Measurements from ENCODE around the gene CLEC1B. TPM values are rescaled to one million over a fixed set of nuclear protein-coding genes. Genes with fewer than 3 reads are reported as not detected.
"Not testable (repeated sequence)": the region's sequence is repeated elsewhere in the genome, so short reads cannot be mapped to it uniquely, and the experiment has no call there.

The CLEC1B gene
- total RNA-seq, 2 donors from 2014 or later = not detected

DNA sequence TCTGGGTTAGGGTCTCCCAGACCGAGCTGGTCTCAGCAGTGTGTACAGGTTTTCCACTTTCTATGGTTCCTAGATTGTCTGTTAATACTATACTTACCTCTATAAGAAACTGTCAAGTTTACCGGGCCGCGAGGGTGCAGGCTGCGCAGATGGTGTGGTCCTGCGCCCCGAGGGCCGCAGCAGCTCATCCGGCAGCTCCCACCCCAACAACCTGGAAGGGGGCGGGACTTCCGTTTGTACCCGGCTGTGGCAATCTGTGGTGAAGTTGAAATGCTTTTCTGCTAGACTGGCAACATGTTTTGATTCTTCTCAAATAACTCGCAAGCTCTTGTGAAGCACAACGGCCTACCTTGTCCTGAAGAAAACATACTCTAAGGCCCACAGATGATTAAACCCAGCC, 31.5 kb upstream of the CLEC1B start, which contains the start of gene CLEC9A:
Gene CLEC9A (plus strand): TSS at position 237 of the 400 bp plus-strand sequence. CDS start 22,006 bp downstream, outside the sequence.
- H3K4me1 Mint-ChIP-seq = no peaks in the 10 kb centered on the region
- 96 to 98% methylated on average over 7 to 14 of the region's 14 CpGs for WGBS, 2 experiments (ENCODE audit: insufficient coverage in 1 of 2, insufficient read length in 1 of 2)
- H3K27ac ChIP-seq (ENCODE audit: low read depth, low read length) = no peak within 1 kb of the TSS
- H3K36me3 Mint-ChIP-seq (ENCODE audit: low read depth) = no peaks in the 10 kb centered on the region
- H3K36me3 ChIP-seq (ENCODE audit: control insufficient read depth, insufficient read depth, low read length) = no peaks in the 10 kb centered on the region
- no peaks in the 10 kb centered on the region for H3K4me1 ChIP-seq (ENCODE audit: control insufficient read depth, insufficient read depth, low read length)
- no peak within 1 kb of the TSS for H3K27ac Mint-ChIP-seq
- no peak within 1 kb of the TSS for H3K4me3 Mint-ChIP-seq
- H3K27me3 Mint-ChIP-seq (ENCODE audit: insufficient read depth) = no peaks in the 10 kb centered on the region
- no peak for DNase-seq
- TF ChIP-seq, protein P1, sequence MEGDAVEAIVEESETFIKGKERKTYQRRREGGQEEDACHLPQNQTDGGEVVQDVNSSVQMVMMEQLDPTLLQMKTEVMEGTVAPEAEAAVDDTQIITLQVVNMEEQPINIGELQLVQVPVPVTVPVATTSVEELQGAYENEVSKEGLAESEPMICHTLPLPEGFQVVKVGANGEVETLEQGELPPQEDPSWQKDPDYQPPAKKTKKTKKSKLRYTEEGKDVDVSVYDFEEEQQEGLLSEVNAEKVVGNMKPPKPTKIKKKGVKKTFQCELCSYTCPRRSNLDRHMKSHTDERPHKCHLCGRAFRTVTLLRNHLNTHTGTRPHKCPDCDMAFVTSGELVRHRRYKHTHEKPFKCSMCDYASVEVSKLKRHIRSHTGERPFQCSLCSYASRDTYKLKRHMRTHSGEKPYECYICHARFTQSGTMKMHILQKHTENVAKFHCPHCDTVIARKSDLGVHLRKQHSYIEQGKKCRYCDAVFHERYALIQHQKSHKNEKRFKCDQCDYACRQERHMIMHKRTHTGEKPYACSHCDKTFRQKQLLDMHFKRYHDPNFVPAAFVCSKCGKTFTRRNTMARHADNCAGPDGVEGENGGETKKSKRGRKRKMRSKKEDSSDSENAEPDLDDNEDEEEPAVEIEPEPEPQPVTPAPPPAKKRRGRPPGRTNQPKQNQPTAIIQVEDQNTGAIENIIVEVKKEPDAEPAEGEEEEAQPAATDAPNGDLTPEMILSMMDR (conservative IDR thresholded peaks at IDR 0.05) = no peak
- H3K27me3 ChIP-seq (ENCODE audit: control insufficient read depth, insufficient read depth, low read length, poor library complexity, severe bottlenecking) = no peaks in the 10 kb centered on the region
- H3K9me3 Mint-ChIP-seq = peaks cover 15% of the 10 kb centered on the region
- H3K9ac ChIP-seq (ENCODE audit: extremely low read depth, low read length, poor library complexity, severe bottlenecking) = no peak within 1 kb of the TSS
- peaks cover 14% of the 10 kb centered on the region for H3K9me3 ChIP-seq (ENCODE audit: control insufficient read depth, low read length)
- H3K4me3 ChIP-seq (ENCODE audit: low read length) = no peak within 1 kb of the TSS

DNA sequence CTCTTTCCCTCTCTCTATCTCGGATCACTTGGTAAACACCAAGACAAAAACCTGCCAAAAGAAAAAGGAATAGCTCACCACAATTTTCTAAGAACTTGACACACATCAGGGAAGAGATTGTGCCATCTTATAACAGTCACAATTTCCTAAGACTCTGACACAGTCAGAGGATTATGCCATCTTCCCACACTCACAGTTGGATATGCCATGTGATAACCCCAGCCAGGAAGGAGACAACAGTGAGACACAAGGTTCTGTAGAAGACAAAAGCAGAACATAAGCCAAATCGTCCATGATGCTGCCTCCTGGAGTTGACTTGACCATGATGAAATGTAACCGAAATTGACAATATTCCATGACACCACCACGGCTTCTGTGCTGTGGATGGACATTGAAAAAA, 28.8 kb upstream of the CLEC1B start:
- TF ChIP-seq, protein P1 (conservative IDR thresholded peaks at IDR 0.05) = no peak
- no peaks in the 10 kb centered on the region for H3K27me3 ChIP-seq (ENCODE audit: control insufficient read depth, insufficient read depth, low read length, poor library complexity, severe bottlenecking)
- H3K9ac ChIP-seq (ENCODE audit: extremely low read depth, low read length, poor library complexity, severe bottlenecking) = no peak overlapping the region
- peaks cover 14% of the 10 kb centered on the region for H3K9me3 ChIP-seq (ENCODE audit: control insufficient read depth, low read length)
- DNase-seq = no peak
- WGBS, 2 experiments (ENCODE audit: insufficient coverage in 1 of 2, insufficient read length in 1 of 2) = 79 to 84% methylated on average over 3 to 4 of the region's 4 CpGs
- H3K36me3 ChIP-seq (ENCODE audit: control insufficient read depth, insufficient read depth, low read length) = no peaks in the 10 kb centered on the region
- no peak overlapping the region for H3K27ac ChIP-seq (ENCODE audit: low read depth, low read length)
- Mint-ChIP-seq H3K4me3 (no peak overlapping the region), H3K27me3 (ENCODE audit: insufficient read depth) (no peaks in the 10 kb centered on the region), H3K9me3 (peaks cover 15% of the 10 kb centered on the region), H3K27ac (no peak overlapping the region), H3K36me3 (ENCODE audit: low read depth) (no peaks in the 10 kb centered on the region), H3K4me1 (no peaks in the 10 kb centered on the region)
- no peak overlapping the region for H3K4me3 ChIP-seq (ENCODE audit: low read length)
- no peaks in the 10 kb centered on the region for H3K4me1 ChIP-seq (ENCODE audit: control insufficient read depth, insufficient read depth, low read length)

DNA sequence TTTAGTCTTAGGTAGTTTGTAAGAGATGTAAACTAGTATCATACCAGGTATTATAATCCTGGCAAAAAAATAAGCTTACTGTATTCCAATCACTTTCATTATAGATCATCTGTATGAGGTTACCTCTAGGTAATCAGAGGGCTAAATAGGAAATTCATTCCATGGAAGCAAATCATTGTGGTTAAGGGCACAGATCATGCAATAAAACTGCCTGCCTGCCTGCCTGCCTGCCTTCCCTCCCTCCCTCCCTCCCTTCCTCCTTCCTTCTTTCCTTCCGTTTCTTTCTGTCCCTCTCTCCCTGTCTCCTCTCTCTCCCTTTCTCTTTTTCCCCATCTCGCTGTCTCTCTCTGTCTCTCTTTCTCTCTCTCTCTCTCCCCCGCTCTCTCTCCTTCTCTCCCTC, 28.4 kb upstream of the CLEC1B start:
- no peak overlapping the region for H3K9ac ChIP-seq (ENCODE audit: extremely low read depth, low read length, poor library complexity, severe bottlenecking)
- 93 to 100% methylated on average over 2 to 3 of the region's 3 CpGs for WGBS, 2 experiments (ENCODE audit: insufficient coverage in 1 of 2, insufficient read length in 1 of 2)
- peaks cover 14% of the 10 kb centered on the region for H3K9me3 ChIP-seq (ENCODE audit: control insufficient read depth, low read length)
- no peaks in the 10 kb centered on the region for H3K4me1 ChIP-seq (ENCODE audit: control insufficient read depth, insufficient read depth, low read length)
- H3K27me3 ChIP-seq (ENCODE audit: control insufficient read depth, insufficient read depth, low read length, poor library complexity, severe bottlenecking) = no peaks in the 10 kb centered on the region
- H3K27ac Mint-ChIP-seq = no peak overlapping the region
- H3K27me3 Mint-ChIP-seq (ENCODE audit: insufficient read depth) = no peaks in the 10 kb centered on the region
- H3K27ac ChIP-seq (ENCODE audit: low read depth, low read length) = no peak overlapping the region
- no peak overlapping the region for H3K4me3 ChIP-seq (ENCODE audit: low read length)
- DNase-seq = no peak
- H3K4me3 Mint-ChIP-seq = no peak overlapping the region
- no peaks in the 10 kb centered on the region for H3K4me1 Mint-ChIP-seq
- H3K36me3 ChIP-seq (ENCODE audit: control insufficient read depth, insufficient read depth, low read length) = no peaks in the 10 kb centered on the region
- TF ChIP-seq, protein P1 (conservative IDR thresholded peaks at IDR 0.05) = no peak
- no peaks in the 10 kb centered on the region for H3K36me3 Mint-ChIP-seq (ENCODE audit: low read depth)
- peaks cover 15% of the 10 kb centered on the region for H3K9me3 Mint-ChIP-seq

DNA sequence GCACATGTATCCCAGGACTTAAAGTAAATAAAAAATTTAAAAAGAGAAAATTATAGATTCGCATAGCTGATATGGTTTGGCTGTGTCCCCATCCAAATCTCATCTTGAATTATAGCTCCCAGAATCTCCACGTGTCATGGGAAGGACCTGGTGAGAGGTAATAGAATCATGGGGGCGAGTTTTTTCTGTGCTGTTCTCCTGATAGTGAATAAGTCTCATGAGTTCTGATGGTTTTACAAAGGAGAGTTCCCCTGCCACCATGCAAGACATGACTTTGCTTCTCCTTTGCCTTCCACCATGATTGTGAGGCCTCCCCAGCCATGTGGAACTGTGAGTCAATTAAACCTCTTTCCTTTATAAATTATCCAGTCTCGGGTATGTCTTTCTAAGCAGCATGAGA, 27.7 kb upstream of the CLEC1B start:
- not testable (repeated sequence) for H3K36me3 ChIP-seq (ENCODE audit: control insufficient read depth, insufficient read depth, low read length); H3K9ac ChIP-seq (ENCODE audit: extremely low read depth, low read length, poor library complexity, severe bottlenecking); H3K4me3 ChIP-seq (ENCODE audit: low read length); H3K27me3 Mint-ChIP-seq (ENCODE audit: insufficient read depth); H3K4me1 ChIP-seq (ENCODE audit: control insufficient read depth, insufficient read depth, low read length); H3K4me3 Mint-ChIP-seq; H3K27ac Mint-ChIP-seq; H3K4me1 Mint-ChIP-seq; H3K27ac ChIP-seq (ENCODE audit: low read depth, low read length); H3K36me3 Mint-ChIP-seq (ENCODE audit: low read depth); H3K27me3 ChIP-seq (ENCODE audit: control insufficient read depth, insufficient read depth, low read length, poor library complexity, severe bottlenecking); DNase-seq
- H3K9me3 ChIP-seq (ENCODE audit: control insufficient read depth, low read length) = peaks cover 14% of the 10 kb centered on the region
- WGBS, 2 experiments (ENCODE audit: insufficient coverage in 1 of 2, insufficient read length in 1 of 2) = 82 to 92% methylated on average over 2 to 4 of the region's 4 CpGs
- peaks cover 15% of the 10 kb centered on the region for H3K9me3 Mint-ChIP-seq
